HepG2 (cell line): ENCODE data around the gene ST6GALNAC6. TPM values are rescaled to one million over a fixed set of nuclear protein-coding genes. Genes with fewer than 3 reads are reported as not detected.

Experiments used
- ATF2 ChIP-seq: sonication (generic); formaldehyde crosslinking; IDR thresholded peaks from 2 replicates; pipeline ENCODE4 v1.4.0; 2020; ENCODE audit warnings: missing genetic modification reagents
- CTCF ChIP-seq: sonication (generic); formaldehyde crosslinking; IDR thresholded peaks from 2 replicates; pipeline ENCODE4 v1.5.0; 2020; ENCODE audit warnings: mild to moderate bottlenecking, missing genetic modification reagents, moderate library complexity
- HDAC2 ChIP-seq: sonication (generic); formaldehyde crosslinking; IDR thresholded peaks from 2 replicates; pipeline ENCODE4 v1.4.0; 2020; ENCODE audit warnings: missing genetic modification reagents
- HES4 ChIP-seq: sonication (generic); formaldehyde crosslinking; IDR thresholded peaks from 2 replicates; pipeline ENCODE4 v1.9.0; 2021; ENCODE audit warnings: mild to moderate bottlenecking, missing genetic modification reagents, borderline replicate concordance
- IKZF5 ChIP-seq: IDR thresholded peaks from 2 replicates; pipeline ENCODE4 v1.6.1; 2018; ENCODE audit warnings: missing genetic modification reagents, mild to moderate bottlenecking, missing compliant biosample characterization
- JDP2 ChIP-seq: sonication (generic); formaldehyde crosslinking; IDR thresholded peaks from 2 replicates; pipeline ENCODE4 v1.8.1; 2022; ENCODE audit warnings: missing genetic modification reagents, borderline replicate concordance
- MAF1 ChIP-seq: sonication (generic); formaldehyde crosslinking; IDR thresholded peaks from 2 replicates; pipeline ENCODE4 v1.5.0; 2020; ENCODE audit warnings: missing genetic modification reagents, borderline replicate concordance
- MNT ChIP-seq: fragments of 450-650 bp; IDR thresholded peaks from 2 replicates; pipeline ENCODE4 v1.6.1; 2016
- NFATC3 ChIP-seq: sonication (generic); formaldehyde crosslinking; IDR thresholded peaks from 2 replicates; pipeline ENCODE4 v1.5.1; 2020; ENCODE audit warnings: mild to moderate bottlenecking, missing genetic modification reagents
- NFKBIZ ChIP-seq: IDR thresholded peaks from 2 replicates; pipeline ENCODE4 v1.6.1; 2018; ENCODE audit warnings: missing genetic modification reagents, missing compliant biosample characterization
- POLR2A ChIP-seq, 2 experiments: IDR thresholded peaks; 2 replicates each; pipeline ENCODE4 v1.6.1; 2011; ENCODE audit warnings: low read depth in 2 of 2, low read length in 2 of 2, mild to moderate bottlenecking in 1 of 2, moderate library complexity in 1 of 2; ENCODE audit not compliant: insufficient read depth in 1 of 2
- SIN3A ChIP-seq: IDR thresholded peaks from 2 replicates; pipeline ENCODE4 v1.6.1; 2011; ENCODE audit warnings: low read depth, mild to moderate bottlenecking, control low read depth, low read length, borderline replicate concordance
- STAG1 ChIP-seq: sonication (generic); formaldehyde crosslinking; IDR thresholded peaks from 2 replicates; pipeline ENCODE4 v1.4.0; 2020; ENCODE audit warnings: missing genetic modification reagents
- ZC3H13 ChIP-seq: sonication (generic); formaldehyde crosslinking; IDR thresholded peaks from 2 replicates; pipeline ENCODE4 v1.8.1; 2023; ENCODE audit warnings: mild to moderate bottlenecking, missing genetic modification reagents, moderate library complexity
- ZFY ChIP-seq: sonication (generic); formaldehyde crosslinking; IDR thresholded peaks from 2 replicates; pipeline ENCODE4 v1.4.0; 2020; ENCODE audit warnings: missing genetic modification reagents
- ZMAT3 ChIP-seq: sonication (generic); formaldehyde crosslinking; conservative IDR thresholded peaks from 2 replicates; pipeline ENCODE4 v1.7.0; 2021; ENCODE audit warnings: missing genetic modification reagents
- ZNF503 ChIP-seq: sonication (generic); formaldehyde crosslinking; IDR thresholded peaks from 2 replicates; pipeline ENCODE4 v1.4.0; 2020; ENCODE audit warnings: missing genetic modification reagents
- ZNF687 ChIP-seq: sonication (generic); formaldehyde crosslinking; IDR thresholded peaks from 2 replicates; pipeline ENCODE4 v1.5.1; 2020; ENCODE audit warnings: mild to moderate bottlenecking, missing genetic modification reagents, moderate library complexity
- polyA plus RNA-seq, 8 experiments: library from polyadenylated mRNA; depleted of rRNA in 3 of 8; stranded (reverse) in 7 of 8; unstranded in 1 of 8; fragments of >200 nt; fragmentation: Illumina TruSeq in 4 of 8; extraction: Trizol in 4 of 8; gene quantifications; 2 replicates each; pipeline versions ENCODE4 v1.2.1 to v1.2.3, GENCODE V29; 2011 to 2016; ENCODE audit warnings: low read depth in 4 of 8, missing spikeins in 1 of 8, mixed read lengths in 1 of 8; ENCODE audit not compliant: insufficient read depth in 1 of 8
- total RNA-seq, 5 experiments: library from RNA; depleted of rRNA; stranded (reverse); fragments of >200 nt; fragmentation: Illumina TruSeq; extraction: Trizol; gene quantifications; 2 replicates each; pipeline ENCODE4 v1.2.3, GENCODE V29; 2016; ENCODE audit warnings: low read depth in 1 of 5

Gene ST6GALNAC6
- total and polyA plus RNA-seq, 2 of the 13 experiments (the other 11 are each of a cell fraction or from before 2014, with no cell fraction given) = 18.5 to 65.4 TPM

GRCh38 chr9:127919253-127919815 is 19.9 kb upstream of the ST6GALNAC6 start (continued):
- no peak for TF ChIP-seq JDP2 (CRISPR knock-in tag)
- TF ChIP-seq HDAC2 = peak; percentile 55
- TF ChIP-seq SIN3A = no peak
- TF ChIP-seq ATF2 (CRISPR knock-in tag) = no peak
- TF ChIP-seq NFATC3 (CRISPR knock-in tag) = no peak
- TF ChIP-seq STAG1 (CRISPR knock-in tag) = 0 out of 2 replicates have a peak, but pooled peaks have one; percentile 6
- TF ChIP-seq POLR2A (IDR thresholded peaks at IDR 0.05; ENCODE audit: insufficient read depth in 1 of 2, low read depth in 2 of 2, low read length in 2 of 2) = no peak
- TF ChIP-seq IKZF5 = peak; percentile 25; the same call in 1 of the 2 replicates
- TF ChIP-seq NFKBIZ (CRISPR knock-in tag) = peak; percentile 18; the same call in 1 of the 2 replicates
- TF ChIP-seq MAF1 (CRISPR knock-in tag) = no peak
- TF ChIP-seq ZFY (CRISPR knock-in tag) = no peak
- peak; percentile 62; the same call in 1 of the 2 replicates for TF ChIP-seq MNT
- no peak for TF ChIP-seq HES4 (CRISPR knock-in tag)
- TF ChIP-seq ZMAT3 (CRISPR knock-in tag) = no peak
- TF ChIP-seq CTCF (CRISPR knock-in tag) = no peak
- no peak for TF ChIP-seq ZC3H13
- TF ChIP-seq ZNF687 (CRISPR knock-in tag) = peak; percentile 39; the same call in 1 of the 2 replicates
- no peak for TF ChIP-seq ZNF503 (CRISPR knock-in tag)
